Natural killer cell treated with Interleukin-12 subunit alpha and Interleukin-12 subunit beta and Interleukin-15 and Interleukin-18, amount 100 ng/mL, for 72 hours (primary cell): Measurements from ENCODE around the gene LAMA3. TPM values are rescaled to one million over a fixed set of nuclear protein-coding genes. Genes with fewer than 3 reads are reported as not detected.
A peak's percentile ranks its signal among the peaks of the same experiment; 100 is the strongest.

Experiments used
- ATAC-seq, 2 donors: fragments of 150-1000 bp; cut with Tn5 transposase in 1 of 2; sonication (Bioruptor Pico), chemical (Tn5 transposase) in 1 of 2; 2 replicates each; pipeline ENCODE4 v1.10.0; 2021
- DNase-seq: peaks from one replicate; pipeline ENCODE4 v3.0.0; 2022; ENCODE audit warnings: low spot score
- H3K27ac Mint-ChIP-seq, 2 donors: 1 replicate in 1 of 2; 2 replicates in 1 of 2; pipeline ENCODE4 v1.8.0; 2022; ENCODE audit warnings: mixed read lengths in 2 of 2, mild to moderate bottlenecking in 1 of 2, moderate library complexity in 1 of 2
- H3K27me3 Mint-ChIP-seq, 2 donors: 1 replicate in 1 of 2; 2 replicates in 1 of 2; pipeline ENCODE4 v1.8.0; 2022; ENCODE audit warnings: mixed read lengths in 2 of 2
- H3K36me3 Mint-ChIP-seq: one replicate; pipeline ENCODE4 v1.8.0; 2022; ENCODE audit warnings: mixed read lengths
- H3K4me1 Mint-ChIP-seq, 2 donors: 1 replicate in 1 of 2; 2 replicates in 1 of 2; pipeline ENCODE4 v1.8.0; 2022; ENCODE audit warnings: low read depth in 2 of 2, mixed read lengths in 2 of 2, mild to moderate bottlenecking in 1 of 2
- H3K4me3 Mint-ChIP-seq: one replicate; pipeline ENCODE4 v1.8.0; 2022; ENCODE audit warnings: mixed read lengths
- H3K9me3 Mint-ChIP-seq: 2 replicates; pipeline ENCODE4 v1.8.0; 2022; ENCODE audit warnings: mixed read lengths
- total RNA-seq, 2 donors: library from RNA; stranded (reverse); gene quantifications; one replicate each; pipeline ENCODE4 v1.2.3, GENCODE V29; 2022

LAMA3 gene
- total RNA-seq, 2 donors from 2014 or later, result 0.10 to 0.11 TPM

GRCh38 chr18:23652232-23652631 is 37.0 kb upstream of the LAMA3 start:
- peaks cover 0 to 20% of the 10 kb centered on the region in 2 donors for H3K27me3 Mint-ChIP-seq
- no peak for DNase-seq
- H3K9me3 Mint-ChIP-seq, result no peaks in the 10 kb centered on the region
- no peak overlapping the region for H3K4me3 Mint-ChIP-seq
- no peak for ATAC-seq
- no peaks in the 10 kb centered on the region for H3K36me3 Mint-ChIP-seq
- H3K27ac Mint-ChIP-seq, result no peak overlapping the region
- no peaks in the 10 kb centered on the region for H3K4me1 Mint-ChIP-seq

GRCh38 chr18:23658285-23658684 is 31.0 kb upstream of the LAMA3 start:
- no peak for ATAC-seq
- no peaks in the 10 kb centered on the region for H3K36me3 Mint-ChIP-seq

GRCh38 chr18:23661735-23662308 is 27.4 kb upstream of the LAMA3 start:
- Mint-ChIP-seq H3K27ac (no peak overlapping the region), H3K4me1 (peaks cover 25 to 27% of the 10 kb centered on the region in 2 donors), H3K36me3 (no peaks in the 10 kb centered on the region), H3K9me3 (no peaks in the 10 kb centered on the region), H3K4me3 (peak overlapping the region; percentile 74), H3K27me3 (peaks cover 33 to 41% of the 10 kb centered on the region in 2 donors)
- DNase-seq, result no peak
- ATAC-seq, result peak; percentile 12 to 37

More at GRCh38 chr18:23658285-23658684, 31.0 kb upstream of the LAMA3 start:
- Mint-ChIP-seq H3K27me3 (peaks cover 31 to 33% of the 10 kb centered on the region in 2 donors), H3K27ac (no peak overlapping the region), H3K9me3 (no peaks in the 10 kb centered on the region), H3K4me1 (peaks cover 20 to 25% of the 10 kb centered on the region in 2 donors), H3K4me3 (no peak overlapping the region)
- DNase-seq, result no peak

- Mint-ChIP-seq H3K9me3 (no peaks in the 10 kb centered on the region), H3K27ac (peak within 1 kb of the TSS in 1 of 2 donors; percentile 1), H3K4me1 (peaks cover 25 to 27% of the 10 kb centered on the region in 2 donors), H3K4me3 (peak within 1 kb of the TSS; percentile 88), H3K36me3 (no peaks in the 10 kb centered on the region), H3K27me3 (peaks cover 30 to 41% of the 10 kb centered on the region in 2 donors)
- ATAC-seq (peak; percentile 83 to 86), DNase-seq (peak; percentile 77)
Measured at GRCh38 chr18:23662309-23663263, 26.7 kb upstream of the LAMA3 start, which contains the start of gene ANKRD29. ANKRD29 (minus strand) TSS chr18:23662911; CDS start chr18:23662730, 181 bp downstream.

GRCh38 chr18:23664674-23665073 is 24.6 kb upstream of the LAMA3 start:
- Mint-ChIP-seq H3K27me3 (peaks cover 27 to 42% of the 10 kb centered on the region in 2 donors), H3K9me3 (no peaks in the 10 kb centered on the region), H3K4me1 (peaks cover 22% of the 10 kb centered on the region in 2 donors), H3K4me3 (no peak overlapping the region), H3K27ac (no peak overlapping the region), H3K36me3 (no peaks in the 10 kb centered on the region)
- ATAC-seq (no peak), DNase-seq (no peak)

GRCh38 chr18:23667114-23667513 is 22.1 kb upstream of the LAMA3 start:
- Mint-ChIP-seq H3K9me3 (no peaks in the 10 kb centered on the region), H3K4me1 (peaks cover 9 to 13% of the 10 kb centered on the region in 2 donors), H3K27ac (no peak overlapping the region), H3K4me3 (no peak overlapping the region), H3K36me3 (no peaks in the 10 kb centered on the region), H3K27me3 (peaks cover 15 to 28% of the 10 kb centered on the region in 2 donors)
- ATAC-seq, result no peak
- no peak for DNase-seq

- no peaks in the 10 kb centered on the region for H3K9me3 Mint-ChIP-seq
- H3K4me1 Mint-ChIP-seq, result peaks cover 0 to 3% of the 10 kb centered on the region in 2 donors
- peaks cover 15 to 26% of the 10 kb centered on the region in 2 donors for H3K27me3 Mint-ChIP-seq
- H3K36me3 Mint-ChIP-seq, result no peaks in the 10 kb centered on the region
- ATAC-seq (no peak), DNase-seq (no peak)
- no peak overlapping the region for H3K27ac Mint-ChIP-seq
- no peak overlapping the region for H3K4me3 Mint-ChIP-seq
Measured at GRCh38 chr18:23668731-23669130, 20.5 kb upstream of the LAMA3 start.

- Mint-ChIP-seq H3K36me3 (no peaks in the 10 kb centered on the region), H3K4me1 (peaks cover 0 to 3% of the 10 kb centered on the region in 2 donors), H3K4me3 (no peak overlapping the region), H3K9me3 (no peaks in the 10 kb centered on the region), H3K27ac (no peak overlapping the region), H3K27me3 (peaks cover 15 to 26% of the 10 kb centered on the region in 2 donors)
- DNase-seq (no peak), ATAC-seq (no peak)
Measured at GRCh38 chr18:23669202-23669766, 20.0 kb upstream of the LAMA3 start.

GRCh38 chr18:23669804-23670405 is 19.3 kb upstream of the LAMA3 start:
- H3K36me3 Mint-ChIP-seq, result no peaks in the 10 kb centered on the region
- H3K4me1 Mint-ChIP-seq, result peaks cover 0 to 3% of the 10 kb centered on the region in 2 donors
- ATAC-seq (no peak), DNase-seq (no peak)
- H3K9me3 Mint-ChIP-seq, result no peaks in the 10 kb centered on the region
- peaks cover 15 to 26% of the 10 kb centered on the region in 2 donors for H3K27me3 Mint-ChIP-seq
- no peak overlapping the region for H3K27ac Mint-ChIP-seq
- no peak overlapping the region for H3K4me3 Mint-ChIP-seq

GRCh38 chr18:23671564-23671963 is 17.7 kb upstream of the LAMA3 start:
- Mint-ChIP-seq H3K36me3 (no peaks in the 10 kb centered on the region), H3K4me3 (no peak overlapping the region), H3K27ac (no peak overlapping the region), H3K4me1 (no peaks in the 10 kb centered on the region), H3K9me3 (no peaks in the 10 kb centered on the region), H3K27me3 (peaks cover 15 to 19% of the 10 kb centered on the region in 2 donors)
- DNase-seq, result no peak
- no peak for ATAC-seq

- Mint-ChIP-seq H3K27me3 (peaks cover 18 to 25% of the 10 kb centered on the region in 2 donors), H3K9me3 (no peaks in the 10 kb centered on the region), H3K4me3 (no peak overlapping the region), H3K4me1 (no peaks in the 10 kb centered on the region), H3K27ac (no peak overlapping the region), H3K36me3 (no peaks in the 10 kb centered on the region)
- DNase-seq, result no peak
- ATAC-seq, result no peak
Measured at GRCh38 chr18:23673725-23674124, 15.5 kb upstream of the LAMA3 start.

- Mint-ChIP-seq H3K4me1 (no peaks in the 10 kb centered on the region), H3K4me3 (no peak overlapping the region), H3K27me3 (peaks cover 19 to 23% of the 10 kb centered on the region in 2 donors), H3K36me3 (no peaks in the 10 kb centered on the region), H3K9me3 (no peaks in the 10 kb centered on the region), H3K27ac (no peak overlapping the region)
- ATAC-seq (no peak), DNase-seq (no peak)
Measured at GRCh38 chr18:23675236-23675635, 14.0 kb upstream of the LAMA3 start.

- no peak overlapping the region for H3K4me3 Mint-ChIP-seq
- DNase-seq (no peak), ATAC-seq (no peak)
- H3K27me3 Mint-ChIP-seq, result peaks cover 19 to 23% of the 10 kb centered on the region in 2 donors
- no peaks in the 10 kb centered on the region for H3K36me3 Mint-ChIP-seq
- H3K4me1 Mint-ChIP-seq, result no peaks in the 10 kb centered on the region
- no peaks in the 10 kb centered on the region for H3K9me3 Mint-ChIP-seq
- no peak overlapping the region for H3K27ac Mint-ChIP-seq
Measured at GRCh38 chr18:23675896-23676295, 13.4 kb upstream of the LAMA3 start.
